ENCODE data around the gene PIGO. TPM values are rescaled to one million over a fixed set of nuclear protein-coding genes. Genes with fewer than 3 reads are reported as not detected.

The PIGO gene
- total RNA-seq, 4 donors from 2014 or later: 16.1 to 23.2 (median 18.7) TPM

DNA sequence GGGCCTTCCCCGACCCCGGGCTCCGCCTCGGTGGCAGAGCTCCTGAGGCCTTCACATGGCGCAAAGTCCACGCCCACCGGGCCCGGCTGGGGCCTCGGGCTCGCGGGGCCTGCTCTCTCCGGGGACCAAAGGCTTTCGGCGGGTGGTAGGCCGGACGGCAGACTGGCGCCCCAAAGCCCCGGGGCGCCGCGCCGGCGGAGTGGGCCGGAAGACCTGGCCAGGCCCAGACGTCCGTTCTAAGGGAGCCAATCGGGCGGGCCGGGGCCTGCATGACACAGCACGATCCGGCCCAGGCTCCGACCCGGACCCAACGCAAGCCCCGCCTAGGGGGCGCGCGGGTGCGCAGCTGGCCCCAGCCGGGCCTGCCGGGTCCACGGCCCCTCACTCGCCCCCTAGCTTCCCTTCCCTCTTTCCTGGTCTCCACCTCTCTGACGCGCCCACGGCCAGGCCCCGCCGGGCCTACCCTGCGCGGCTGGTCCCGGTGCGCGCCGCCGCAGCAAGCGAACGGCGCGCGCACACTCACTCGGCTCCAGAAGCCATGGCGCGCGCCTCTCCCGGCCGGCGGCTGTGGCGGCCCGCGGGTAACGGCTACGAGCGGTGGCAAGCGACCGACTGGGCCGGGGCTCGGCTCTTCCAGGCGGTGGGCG lies 24.5 kb downstream of the PIGO start:
- Histone ChIP-seq H3K4me1 (peaks cover 0 to 47% (median 35%) of the 10 kb centered on the region in 4 donors), H3K36me3 (peaks cover 0 to 43% (median under 1%) of the 10 kb centered on the region in 3 donors), H3K27me3 (no peaks in the 10 kb centered on the region), H3K4me3 (peak overlapping the region; percentile 72 to 99 (median 89)), H3K27ac (peak overlapping the region; percentile 97 to 100 (median 98)), H3K9me3 (no peaks in the 10 kb centered on the region)
- DNase-seq (ENCODE audit: low spot score in 2 of 2): peak; percentile 64 to 66
- TF ChIP-seq, protein P1, sequence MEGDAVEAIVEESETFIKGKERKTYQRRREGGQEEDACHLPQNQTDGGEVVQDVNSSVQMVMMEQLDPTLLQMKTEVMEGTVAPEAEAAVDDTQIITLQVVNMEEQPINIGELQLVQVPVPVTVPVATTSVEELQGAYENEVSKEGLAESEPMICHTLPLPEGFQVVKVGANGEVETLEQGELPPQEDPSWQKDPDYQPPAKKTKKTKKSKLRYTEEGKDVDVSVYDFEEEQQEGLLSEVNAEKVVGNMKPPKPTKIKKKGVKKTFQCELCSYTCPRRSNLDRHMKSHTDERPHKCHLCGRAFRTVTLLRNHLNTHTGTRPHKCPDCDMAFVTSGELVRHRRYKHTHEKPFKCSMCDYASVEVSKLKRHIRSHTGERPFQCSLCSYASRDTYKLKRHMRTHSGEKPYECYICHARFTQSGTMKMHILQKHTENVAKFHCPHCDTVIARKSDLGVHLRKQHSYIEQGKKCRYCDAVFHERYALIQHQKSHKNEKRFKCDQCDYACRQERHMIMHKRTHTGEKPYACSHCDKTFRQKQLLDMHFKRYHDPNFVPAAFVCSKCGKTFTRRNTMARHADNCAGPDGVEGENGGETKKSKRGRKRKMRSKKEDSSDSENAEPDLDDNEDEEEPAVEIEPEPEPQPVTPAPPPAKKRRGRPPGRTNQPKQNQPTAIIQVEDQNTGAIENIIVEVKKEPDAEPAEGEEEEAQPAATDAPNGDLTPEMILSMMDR (IDR thresholded peaks at IDR 0.05): peak in 4 of 5 experiments; percentile 26 to 52 (median 46)
- TF ChIP-seq POLR2A (IDR thresholded peaks at IDR 0.05) (peak in 1 of 2 donors; percentile 11), EP300 (IDR thresholded peaks at IDR 0.05) (no peak)
- 0% methylated on average over 30 to 63 of the region's 79 CpGs for WGBS, 2 donors

DNA sequence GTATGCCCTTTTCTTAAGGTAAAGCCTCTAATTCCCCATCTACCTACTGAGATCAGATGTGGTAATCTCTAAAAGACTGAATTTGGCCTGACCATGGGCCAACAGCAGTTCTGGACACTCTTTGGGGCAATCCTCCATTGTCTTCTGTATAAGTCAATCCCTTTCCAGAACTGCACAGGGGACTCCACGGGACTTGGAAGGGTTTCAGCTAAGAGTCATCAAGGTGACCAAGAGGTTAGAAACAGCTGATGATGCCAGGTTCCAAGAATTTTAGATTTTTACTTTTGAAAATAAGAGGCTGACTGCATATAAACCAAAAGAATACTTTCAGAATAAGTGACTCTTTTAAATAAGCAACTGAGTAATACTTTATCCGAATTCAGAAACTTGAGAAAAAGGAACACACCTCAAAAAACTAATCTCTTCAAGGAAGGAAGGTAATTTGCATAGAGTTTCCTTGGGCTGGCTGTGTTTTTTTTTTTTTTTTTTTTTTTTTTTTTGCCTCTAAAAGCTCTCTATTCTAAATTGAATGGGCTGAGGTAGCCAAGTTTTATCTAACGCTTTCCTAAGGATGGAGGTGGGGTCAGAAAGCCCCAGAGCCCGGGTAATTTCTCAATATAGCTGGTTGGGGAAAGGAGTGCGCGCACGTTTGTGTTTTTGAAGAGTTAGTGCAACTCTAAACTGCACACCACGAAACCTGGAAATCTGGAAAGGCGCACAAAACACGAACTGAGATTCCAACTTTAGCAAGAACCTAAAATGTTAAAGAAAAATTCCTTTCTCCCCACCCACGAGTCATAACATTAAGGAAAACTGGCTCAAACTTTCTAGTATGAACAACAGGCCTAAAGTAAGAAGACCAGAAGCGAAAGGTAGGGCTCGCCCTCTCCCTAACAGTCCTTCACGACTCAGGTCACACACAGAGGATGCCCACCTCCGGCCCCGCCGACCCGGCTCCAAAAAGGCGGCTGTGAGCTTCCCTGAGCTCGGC lies 25.3 kb downstream of the PIGO start:
- Histone ChIP-seq H3K27me3 (no peaks in the 10 kb centered on the region), H3K36me3 (peaks cover 0 to 43% (median 8%) of the 10 kb centered on the region in 3 donors), H3K27ac (peak overlapping the region; percentile 97 to 100 (median 98)), H3K4me1 (peaks cover 0 to 47% (median 35%) of the 10 kb centered on the region in 4 donors), H3K9me3 (no peaks in the 10 kb centered on the region), H3K4me3 (peak overlapping the region; percentile 72 to 99 (median 89))
- TF ChIP-seq POLR2A (IDR thresholded peaks at IDR 0.05) (no peak), EP300 (IDR thresholded peaks at IDR 0.05) (no peak)
- TF ChIP-seq, protein P1 (IDR thresholded peaks at IDR 0.05): no peak
- DNase-seq (ENCODE audit: low spot score in 2 of 2): no peak
- WGBS, 2 donors: 1 to 2% methylated on average over 20 of the region's 20 CpGs

DNA sequence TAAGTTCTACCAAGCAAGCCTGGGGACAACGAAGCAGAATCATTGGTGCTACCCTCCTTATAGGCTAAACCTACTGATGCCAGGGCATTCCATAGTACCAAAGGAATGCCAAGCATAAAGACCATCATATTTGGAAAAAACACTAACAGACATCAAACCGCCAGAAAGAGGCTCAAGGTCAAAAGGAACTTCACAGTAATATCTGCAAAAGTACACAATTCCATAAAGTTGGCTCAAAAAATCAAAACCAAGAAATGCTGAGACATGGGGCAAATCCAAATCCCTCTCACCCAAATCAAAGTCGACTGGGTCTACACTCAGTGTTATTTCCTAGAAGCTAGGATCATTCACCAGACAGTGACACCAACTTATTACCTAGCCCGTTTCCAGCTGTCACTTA lies 27.4 kb downstream of the PIGO start:
- TF ChIP-seq EP300 (IDR thresholded peaks at IDR 0.05): no peak
- TF ChIP-seq, protein P1 (IDR thresholded peaks at IDR 0.05): no peak
- TF ChIP-seq POLR2A (IDR thresholded peaks at IDR 0.05): no peak
- H3K9me3 ChIP-seq: no peaks in the 10 kb centered on the region
- WGBS, 2 donors: 77 to 78% methylated on average over 4 of the region's 4 CpGs
- H3K4me3 ChIP-seq: no peak overlapping the region
- H3K4me1 ChIP-seq: peaks cover 0 to 47% (median 35%) of the 10 kb centered on the region in 4 donors
- no peak for DNase-seq (ENCODE audit: low spot score in 2 of 2)
- H3K27ac ChIP-seq: no peak overlapping the region
- peaks cover 0 to 45% (median 29%) of the 10 kb centered on the region in 3 donors for H3K36me3 ChIP-seq
- no peaks in the 10 kb centered on the region for H3K27me3 ChIP-seq

DNA sequence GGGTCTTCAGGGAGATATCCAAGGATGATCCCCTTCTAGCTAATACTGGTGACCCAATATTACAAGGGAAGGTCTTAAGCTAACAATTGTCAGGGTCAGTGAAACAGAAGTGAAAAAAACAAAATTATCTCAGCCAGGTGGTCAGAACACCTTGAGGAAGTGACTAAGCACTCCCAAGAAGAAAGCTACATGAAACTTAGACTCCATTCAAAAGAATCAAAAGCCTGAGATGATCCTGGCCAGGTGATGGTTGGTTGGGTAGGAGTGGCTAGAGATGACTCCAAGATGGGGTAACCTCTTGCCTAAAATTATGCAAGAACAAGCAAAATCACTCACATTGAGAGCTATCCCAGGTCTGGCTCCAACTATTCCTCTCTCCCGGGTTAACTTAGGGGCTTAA lies 29.3 kb downstream of the PIGO start:
- DNase-seq (ENCODE audit: low spot score in 2 of 2): no peak
- Histone ChIP-seq H3K27ac (no peak overlapping the region), H3K27me3 (no peaks in the 10 kb centered on the region), H3K36me3 (peaks cover 2 to 61% (median 48%) of the 10 kb centered on the region in 3 donors), H3K9me3 (no peaks in the 10 kb centered on the region), H3K4me1 (peaks cover 0 to 40% (median 33%) of the 10 kb centered on the region in 4 donors), H3K4me3 (no peak overlapping the region)
- no peak for TF ChIP-seq EP300 (IDR thresholded peaks at IDR 0.05)
- TF ChIP-seq, protein P1 (IDR thresholded peaks at IDR 0.05): no peak
- TF ChIP-seq POLR2A (IDR thresholded peaks at IDR 0.05): no peak
- 76 to 86% methylated on average over 1 of the region's 1 CpG for WGBS, 2 donors
